Measurements from ENCODE around the gene TRAPPC3. TPM values are rescaled to one million over a fixed set of nuclear protein-coding genes. Genes with fewer than 3 reads are reported as not detected.

The TRAPPC3 gene
- total and polyA plus RNA-seq, 9 of the 15 experiments (the other 6 are each of a cell fraction or from before 2014, with no cell fraction given): 20.6 to 141 (median 112) TPM

DNA sequence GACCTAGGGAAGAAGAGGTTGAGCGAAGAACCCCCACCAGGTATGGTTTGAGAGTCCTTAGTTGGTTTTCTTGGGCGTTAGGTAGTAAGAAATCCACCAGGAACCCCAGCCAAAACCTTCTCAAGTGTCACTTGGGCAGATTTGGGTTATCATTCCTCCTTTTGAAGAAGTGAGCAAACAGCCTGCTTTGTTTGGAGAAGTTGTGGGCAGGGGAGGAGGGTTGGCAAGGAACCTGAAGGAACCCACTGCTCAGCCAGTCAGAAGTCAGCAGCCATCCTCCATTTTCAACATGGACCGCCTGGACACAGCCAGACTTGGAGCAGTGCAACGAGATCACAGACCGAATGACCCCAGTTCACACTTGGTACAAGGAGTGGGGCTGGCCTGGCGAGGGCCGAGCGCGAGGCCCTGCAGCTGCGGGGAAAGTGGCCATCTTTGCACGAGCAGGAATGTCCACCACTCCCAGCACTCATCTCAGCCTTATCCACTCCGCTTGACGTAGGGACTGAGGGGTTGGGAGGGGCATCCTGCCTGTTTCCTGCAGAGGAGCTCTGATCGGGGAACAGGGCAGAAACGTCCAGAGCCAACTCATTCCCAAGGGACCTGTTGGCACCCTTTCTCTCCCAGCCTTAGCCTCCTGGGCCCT is 53.4 kb downstream of the TRAPPC3 start:
- 77% methylated on average over 15 of the region's 15 CpGs for WGBS (ENCODE audit: insufficient coverage, low coverage, missing lambda C conversion rate)
- BruUV-seq (replicated peaks): no TSS peak
- H3K9me3 ChIP-seq (replicated peaks; ENCODE audit: control insufficient read depth, insufficient read depth, low read depth, low read length): no peaks in the 10 kb centered on the region
- no peaks in the 10 kb centered on the region for H4K20me1 ChIP-seq (replicated peaks; ENCODE audit: control insufficient read depth, insufficient read depth, low read length)
- DNase-seq (ENCODE audit: extremely low read depth in 1 of 4, low spot score in 3 of 4): no peak
- peaks cover 5% of the 10 kb centered on the region for H3K9me1 ChIP-seq (ENCODE audit: control insufficient read depth, insufficient read depth, low read length)
- in situ Hi-C loops (cut with MboI): no loop called here
- H3K4me1 ChIP-seq (replicated peaks in 1 of 2; ENCODE audit: control insufficient read depth in 2 of 2, insufficient read depth in 2 of 2, low read length in 2 of 2): peaks cover 0 to 36% of the 10 kb centered on the region in 2 experiments; a peak in 3 of 5 replicates
- H3K27me3 ChIP-seq (ENCODE audit: control insufficient read depth in 2 of 2, insufficient read depth in 2 of 2, low read length in 2 of 2): no peaks in the 10 kb centered on the region
- TF ChIP-seq CTCFL (IDR thresholded peaks at IDR 0.05; ENCODE audit: borderline replicate concordance, insufficient read depth, low read depth, low read length, poor library complexity, severe bottlenecking): no peak
- TF ChIP-seq ZNF707 (CRISPR knock-in tag; conservative IDR thresholded peaks at IDR 0.05): peak; percentile 71
- TF ChIP-seq SUPT5H (IDR thresholded peaks at IDR 0.05): no peak
- no peak for TF ChIP-seq RNF219 (CRISPR knock-in tag; IDR thresholded peaks at IDR 0.05)
- TF ChIP-seq ZBTB33 (CRISPR knock-in tag; IDR thresholded peaks at IDR 0.05): peak; percentile 41; the same call in 1 of the 2 replicates
- H3K27ac ChIP-seq (ENCODE audit: extremely low read depth, low read depth, low read length): no peak overlapping the region
- H3K4me3 ChIP-seq: no peak overlapping the region
- peak; percentile 29 for FAIRE-seq
- peaks cover 53% of the 10 kb centered on the region; the same call in 2 of the 3 replicates for H3K36me3 ChIP-seq (ENCODE audit: control insufficient read depth, insufficient read depth, low read length)
- H3K9ac ChIP-seq (ENCODE audit: insufficient read depth in 1 of 2, low read depth in 2 of 2, low read length in 2 of 2): peak overlapping the region in 1 of 2 experiments; percentile 10; a peak in 1 of 4 replicates
- intact Hi-C loops (cut with micrococcal nuclease): no loop called here
- ChIA-PET POLR2A (interaction anchor here (0.7 to 1.6 kb wide), 12 partner anchors 9 to 606 kb away, joined by 3 to 6 read pairs (median 4); no protein-coding TSS in a partner anchor), CTCF (ENCODE audit: low intra/inter-chr PET ratio) (interaction anchor here (2.0 kb wide), 1 partner anchor 92 kb away, joined by 5 read pairs; no protein-coding TSS in a partner anchor)
- ATAC-seq: no peak
- H2AFZ ChIP-seq (ENCODE audit: low read depth, low read length): no peak overlapping the region
- H3K79me2 ChIP-seq (ENCODE audit: control insufficient read depth, insufficient read depth, low read length): peaks cover 3% of the 10 kb centered on the region; the same call in 2 of the 3 replicates
- H3K4me2 ChIP-seq (ENCODE audit: insufficient read depth, low read length): no peak overlapping the region

Measured in K562 (cell line).